HG02885 (cell line): ENCODE data around the gene KCNJ10.

Experiments
- ATAC-seq: cut with Tn5 transposase; IDR thresholded peaks from one replicate; pipeline ENCODE4 v1.9.1; 2021; ENCODE audit warnings: mild to moderate bottlenecking; ENCODE audit not compliant: unreplicated experiment, poor library complexity

KCNJ10 gene

DNA sequence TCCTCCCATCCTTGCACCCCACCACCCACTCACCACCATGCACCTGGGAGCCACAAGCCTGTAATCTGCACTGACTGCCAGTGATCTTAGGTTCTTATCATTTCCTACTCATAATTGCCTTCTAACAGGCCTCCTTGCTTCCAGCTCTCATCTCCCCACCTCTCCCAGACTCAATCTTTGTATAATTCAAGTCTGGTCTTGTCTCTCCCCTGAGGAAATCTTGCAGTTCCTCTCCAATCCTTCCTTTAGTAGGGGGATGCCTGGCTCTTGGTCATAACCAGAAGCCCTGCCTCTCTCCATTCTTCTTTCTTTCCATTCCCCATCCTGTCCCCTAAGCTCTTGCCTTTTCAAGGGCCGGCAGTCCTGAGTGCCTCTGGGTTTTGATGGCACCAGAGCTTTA is 66.0 kb downstream of the KCNJ10 start:
- no peak for ATAC-seq

DNA sequence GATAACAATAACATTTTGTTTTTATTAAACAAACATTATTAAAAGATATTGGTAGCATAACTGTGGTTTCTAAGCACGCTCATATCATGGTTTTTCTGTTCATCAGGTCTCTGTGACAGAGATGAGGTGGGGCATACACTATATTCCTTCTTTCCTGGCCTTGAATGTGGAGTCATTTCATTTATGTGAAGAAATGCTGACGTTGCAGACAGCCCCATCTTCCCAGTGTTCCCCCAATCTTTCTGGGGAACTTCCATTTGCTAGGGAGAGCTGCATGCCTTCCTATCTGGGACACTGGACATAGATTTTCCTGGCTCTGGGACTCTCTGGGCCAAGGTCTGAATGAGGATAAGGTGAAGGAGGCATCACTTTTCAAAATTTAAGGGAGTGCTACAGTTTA is 68.5 kb downstream of the KCNJ10 start:
- no peak for ATAC-seq

DNA sequence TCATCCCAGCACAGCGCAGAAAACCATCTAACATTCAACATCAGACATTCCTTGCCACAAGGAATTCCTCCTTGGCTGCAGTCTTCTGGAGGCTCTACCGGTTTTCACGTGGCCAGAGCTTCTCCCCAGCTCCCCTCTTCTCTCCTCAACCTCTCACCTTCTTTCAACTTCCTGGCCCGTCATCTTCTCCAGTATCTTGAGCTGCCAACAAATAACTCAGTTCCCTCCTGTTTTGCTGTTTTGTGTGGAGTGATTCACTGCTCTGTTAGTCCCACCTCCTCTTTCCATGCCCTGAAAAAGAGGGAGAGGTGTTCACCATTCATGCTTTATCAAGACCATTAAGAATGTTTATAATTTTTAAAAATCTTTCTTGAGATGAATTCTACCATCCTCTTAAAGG is 70.8 kb downstream of the KCNJ10 start:
- no peak for ATAC-seq

DNA sequence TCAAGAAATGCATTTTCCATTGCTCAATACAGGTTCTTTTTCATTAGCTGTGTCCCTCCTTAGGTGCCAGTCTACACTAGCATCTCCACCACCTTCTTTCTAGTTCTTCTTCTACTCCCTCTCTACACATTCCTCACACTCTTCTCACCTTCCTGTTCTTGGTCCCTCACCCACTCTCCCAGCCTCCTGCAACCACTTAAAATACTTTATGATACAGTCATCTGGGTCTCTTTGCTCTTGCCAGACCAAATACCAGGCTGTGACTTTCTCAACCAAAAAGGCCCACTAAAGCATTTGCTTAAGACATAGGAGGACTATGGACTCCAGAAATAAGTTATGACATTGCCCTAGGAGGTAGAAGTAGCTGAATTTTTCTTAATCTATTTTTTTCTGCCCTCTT is 73.3 kb downstream of the KCNJ10 start:
- ATAC-seq: no peak

DNA sequence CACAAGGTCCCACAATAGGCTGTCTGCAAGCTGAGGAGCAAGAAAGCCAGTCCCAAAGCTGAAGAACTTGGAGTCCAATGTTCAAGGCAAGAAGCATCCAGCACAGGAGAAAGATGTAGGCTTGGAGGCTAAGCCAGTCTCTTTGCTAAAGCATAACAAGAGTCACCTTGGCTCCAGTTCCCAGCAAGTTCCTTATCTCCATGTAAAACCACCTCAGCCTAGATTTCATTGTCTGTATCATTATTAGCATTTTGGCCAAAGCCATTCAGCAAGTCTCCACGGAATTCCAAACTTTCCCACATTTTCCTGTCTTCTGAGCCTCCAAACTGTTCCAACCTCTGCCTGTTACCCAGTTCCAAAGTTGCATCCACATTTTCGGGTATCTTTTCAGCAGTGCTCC is 75.1 kb downstream of the KCNJ10 start:
- ATAC-seq: no peak

DNA sequence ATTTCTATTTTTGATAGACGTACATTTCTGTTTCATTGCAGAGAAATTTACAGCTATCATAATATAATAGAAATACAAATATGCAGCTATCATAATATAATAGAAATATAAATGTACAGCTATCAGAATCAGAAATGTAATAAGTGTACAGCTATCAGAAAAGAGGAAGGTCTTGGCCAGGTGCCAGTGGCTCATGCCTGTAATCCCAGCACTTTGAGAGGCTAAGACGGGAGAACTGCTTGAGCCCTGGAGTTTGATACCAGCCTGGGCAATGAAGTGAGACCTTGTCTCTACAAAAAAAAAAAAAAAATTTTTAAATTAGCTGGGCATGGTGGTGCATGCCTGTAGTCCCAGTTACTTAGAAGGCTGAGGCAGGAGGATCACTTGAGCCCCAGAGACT is 76.0 kb downstream of the KCNJ10 start:
- ATAC-seq: no peak

DNA sequence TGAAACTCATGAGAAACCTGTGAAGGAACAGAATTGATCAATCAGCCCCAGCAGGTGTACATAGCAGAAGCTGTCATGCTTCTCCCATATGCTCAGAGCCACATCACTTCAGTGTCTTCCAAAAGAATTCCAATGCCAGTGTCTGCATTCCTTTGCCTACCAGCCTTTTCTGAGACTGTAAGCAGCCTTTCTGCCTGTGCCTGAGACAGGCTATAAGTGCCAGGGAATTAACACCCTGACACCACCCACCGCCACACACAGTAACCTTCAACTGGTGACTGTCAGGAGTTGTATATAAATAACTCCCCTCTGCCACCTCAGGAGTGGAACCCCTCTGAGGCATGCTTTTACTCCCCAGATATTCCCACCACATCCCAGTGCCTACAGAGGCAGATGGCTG is 77.8 kb downstream of the KCNJ10 start:
- no peak for ATAC-seq

DNA sequence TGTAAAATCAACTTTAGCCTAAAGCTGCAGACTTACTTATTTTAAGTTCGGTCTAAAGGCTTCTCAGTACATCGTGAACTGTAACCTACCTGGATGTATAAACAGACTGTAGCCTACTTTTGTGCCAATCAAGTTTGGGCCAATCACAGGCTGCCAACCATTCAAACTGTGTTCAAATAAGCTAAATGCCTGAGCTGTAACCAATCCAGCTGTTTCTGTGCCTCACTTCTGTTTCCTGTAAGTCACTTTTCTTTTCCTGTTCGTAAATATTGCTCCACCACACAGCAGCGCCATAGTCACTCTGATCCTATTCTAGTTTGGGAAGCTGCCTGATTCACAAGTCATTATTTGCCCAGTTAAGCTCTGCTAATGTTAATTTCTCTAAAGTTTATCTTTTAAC is 78.4 kb downstream of the KCNJ10 start:
- no peak for ATAC-seq

DNA sequence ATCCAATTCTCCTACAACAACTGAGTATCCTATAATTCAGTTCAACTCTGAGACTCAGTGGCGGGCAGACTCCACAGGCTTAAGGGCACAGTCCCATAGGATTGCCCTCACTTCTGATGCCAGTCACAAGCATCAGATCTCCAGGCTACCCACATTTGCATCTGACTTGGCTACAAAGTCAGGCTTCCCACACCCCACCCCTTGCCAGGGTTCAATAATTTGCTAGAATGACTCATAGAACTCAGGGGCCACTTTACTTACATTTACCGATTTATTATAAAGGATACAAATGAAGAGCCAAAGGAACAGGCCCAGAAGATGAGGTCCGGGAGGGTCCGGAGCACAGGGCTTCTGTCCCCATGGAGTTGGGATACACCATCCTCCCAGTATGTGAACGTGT is 80.0 kb downstream of the KCNJ10 start:
- no peak for ATAC-seq

DNA sequence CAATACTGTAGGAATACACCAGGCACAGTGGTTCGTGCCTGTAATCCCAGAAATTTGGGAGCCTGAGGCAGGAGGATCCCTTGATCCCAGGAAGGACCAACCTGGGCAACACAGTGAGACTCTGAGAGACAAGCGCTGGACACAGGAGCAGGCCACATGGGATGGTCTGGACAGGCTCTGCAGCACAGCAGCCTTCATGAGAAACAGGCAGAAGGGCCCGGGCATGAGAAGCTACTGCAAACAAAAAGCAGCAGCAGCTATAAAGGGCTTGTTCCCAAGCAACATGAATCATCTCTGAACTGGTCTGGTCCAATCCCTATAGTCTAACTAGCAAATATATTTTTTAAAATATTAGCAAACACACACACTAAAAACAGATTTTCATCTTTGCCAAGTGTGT is 80.4 kb downstream of the KCNJ10 start:
- no peak for ATAC-seq

DNA sequence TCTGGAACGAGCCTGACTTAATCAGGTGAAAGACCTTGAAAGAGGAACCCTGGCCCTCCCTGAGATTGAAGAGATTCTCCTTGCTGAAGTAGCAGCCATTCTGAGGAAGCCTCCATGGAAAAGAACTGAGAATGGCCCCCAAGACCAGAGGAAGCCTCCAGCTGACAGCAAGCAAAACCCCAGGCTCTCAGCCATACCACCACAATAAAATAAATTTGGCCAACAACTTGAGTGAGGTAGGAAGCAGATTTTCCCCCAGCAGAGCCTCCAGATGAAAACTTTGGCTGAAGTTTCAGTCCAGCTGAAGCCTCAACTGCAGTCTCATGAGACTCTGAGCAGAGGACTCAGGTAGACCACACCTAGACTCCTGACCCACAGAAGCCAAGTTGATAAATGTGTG is 82.0 kb downstream of the KCNJ10 start:
- no peak for ATAC-seq

DNA sequence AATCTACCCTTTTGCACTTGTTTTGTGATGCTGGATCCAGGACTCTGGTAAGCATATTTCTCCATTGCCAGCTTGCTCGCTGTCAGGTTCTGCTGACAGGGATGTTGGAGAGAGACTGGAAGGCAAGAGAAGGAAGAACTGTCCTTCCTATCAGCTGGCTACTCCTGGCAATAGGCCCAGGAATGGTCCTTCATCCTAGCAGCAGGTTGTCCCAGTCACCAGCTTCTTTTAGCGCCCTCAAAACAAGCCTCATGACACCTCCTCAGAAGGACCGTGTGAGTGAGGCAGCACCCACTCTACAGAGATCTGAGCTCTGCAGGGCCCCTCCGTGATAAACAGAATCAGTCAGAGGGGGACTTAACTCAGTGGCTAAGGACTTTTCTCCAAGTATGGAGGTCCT is 82.8 kb downstream of the KCNJ10 start:
- ATAC-seq: no peak

DNA sequence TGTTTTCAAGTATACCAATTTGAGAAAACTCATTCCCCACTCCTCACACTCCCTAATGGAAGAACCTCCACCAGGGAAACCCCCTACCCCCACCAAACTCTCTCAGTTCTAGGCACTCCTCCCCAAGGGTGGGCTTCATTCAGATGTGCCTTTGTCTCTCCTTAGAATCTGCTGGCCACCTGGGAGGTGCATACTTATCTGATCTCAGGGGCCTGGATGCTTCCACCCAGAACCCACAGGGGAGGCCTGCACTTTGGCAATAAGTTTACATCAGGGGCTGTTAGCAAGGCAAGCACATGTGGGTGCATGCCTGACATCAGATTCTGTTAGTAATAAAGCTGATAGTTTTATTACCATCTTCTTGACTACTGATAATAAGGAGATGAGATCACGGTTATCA is 83.4 kb downstream of the KCNJ10 start:
- no peak for ATAC-seq

DNA sequence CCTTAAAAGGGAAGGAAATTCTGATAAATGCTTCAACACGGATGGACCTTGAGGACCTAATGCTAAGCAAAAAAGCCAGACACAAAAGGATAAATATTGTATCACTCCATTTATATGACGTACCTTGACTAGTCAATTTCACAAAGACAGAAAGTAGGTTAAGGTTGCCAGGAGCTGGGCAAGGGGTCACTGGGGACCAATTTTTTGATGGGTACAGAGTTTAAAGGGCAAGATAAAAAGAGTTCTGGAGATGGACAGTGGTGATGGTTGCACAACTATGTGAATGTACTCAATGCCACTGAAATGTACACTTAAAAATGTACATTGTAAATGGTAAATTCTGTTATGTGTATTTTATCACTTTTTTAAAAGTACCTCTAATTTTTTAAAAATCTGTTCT is 83.9 kb downstream of the KCNJ10 start:
- no peak for ATAC-seq

DNA sequence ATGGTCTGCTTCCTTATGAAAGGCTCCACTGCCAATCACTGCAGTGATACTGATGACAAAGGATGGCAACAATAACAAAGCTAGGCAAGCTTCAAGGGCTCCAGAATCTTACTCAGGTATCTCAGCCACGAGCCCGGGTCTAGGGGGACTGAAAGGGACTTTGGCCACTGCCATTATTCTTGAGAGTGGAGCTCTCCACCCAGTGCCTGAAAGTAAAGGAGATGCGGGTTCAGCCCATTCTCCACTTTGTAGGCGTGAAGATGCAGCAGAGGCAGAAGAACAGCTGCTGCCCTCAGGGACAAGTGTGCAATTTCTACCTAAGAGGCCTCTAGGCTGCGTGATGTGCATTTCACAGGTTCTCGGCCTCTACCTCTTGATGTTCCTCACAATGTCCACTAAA is 84.5 kb downstream of the KCNJ10 start:
- ATAC-seq: no peak

DNA sequence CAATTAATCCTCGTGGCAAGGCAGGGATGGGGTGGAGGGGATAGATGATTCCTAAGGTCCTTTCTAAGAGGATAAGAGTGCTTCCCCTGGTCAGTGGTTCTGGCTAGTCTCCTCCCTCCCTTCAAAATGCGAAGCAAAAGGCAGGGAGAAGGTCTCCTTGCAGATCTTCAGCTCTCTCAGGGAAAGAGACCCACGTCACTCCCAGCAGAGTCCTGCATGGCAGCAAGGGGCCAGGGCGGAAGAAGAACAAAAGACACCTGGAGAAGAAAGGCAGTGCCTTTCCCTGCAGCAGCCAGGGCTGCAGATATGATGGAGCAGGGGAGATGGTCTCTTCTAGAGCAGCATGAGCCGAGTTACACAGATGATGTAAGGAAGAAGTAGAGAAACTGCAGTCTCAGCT is 86.3 kb downstream of the KCNJ10 start:
- no peak for ATAC-seq

DNA sequence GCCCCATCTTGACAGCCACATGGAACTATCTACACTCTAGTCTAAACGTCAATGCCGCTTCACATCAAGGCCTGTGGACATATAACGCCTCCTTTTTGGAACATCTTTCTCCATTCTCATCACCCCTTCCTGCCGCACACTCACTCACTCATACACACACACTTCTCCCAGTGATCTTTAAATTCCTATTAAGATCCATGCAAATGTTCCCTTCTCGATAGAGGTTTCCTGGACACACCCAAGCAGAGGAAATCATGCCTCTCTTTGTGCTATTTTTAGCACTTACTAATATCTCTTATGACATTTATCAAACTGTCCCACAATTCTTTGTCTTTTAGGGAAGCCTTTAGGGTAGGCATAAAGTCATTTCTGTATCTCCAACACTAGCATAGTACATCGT is 87.7 kb downstream of the KCNJ10 start:
- ATAC-seq: no peak

DNA sequence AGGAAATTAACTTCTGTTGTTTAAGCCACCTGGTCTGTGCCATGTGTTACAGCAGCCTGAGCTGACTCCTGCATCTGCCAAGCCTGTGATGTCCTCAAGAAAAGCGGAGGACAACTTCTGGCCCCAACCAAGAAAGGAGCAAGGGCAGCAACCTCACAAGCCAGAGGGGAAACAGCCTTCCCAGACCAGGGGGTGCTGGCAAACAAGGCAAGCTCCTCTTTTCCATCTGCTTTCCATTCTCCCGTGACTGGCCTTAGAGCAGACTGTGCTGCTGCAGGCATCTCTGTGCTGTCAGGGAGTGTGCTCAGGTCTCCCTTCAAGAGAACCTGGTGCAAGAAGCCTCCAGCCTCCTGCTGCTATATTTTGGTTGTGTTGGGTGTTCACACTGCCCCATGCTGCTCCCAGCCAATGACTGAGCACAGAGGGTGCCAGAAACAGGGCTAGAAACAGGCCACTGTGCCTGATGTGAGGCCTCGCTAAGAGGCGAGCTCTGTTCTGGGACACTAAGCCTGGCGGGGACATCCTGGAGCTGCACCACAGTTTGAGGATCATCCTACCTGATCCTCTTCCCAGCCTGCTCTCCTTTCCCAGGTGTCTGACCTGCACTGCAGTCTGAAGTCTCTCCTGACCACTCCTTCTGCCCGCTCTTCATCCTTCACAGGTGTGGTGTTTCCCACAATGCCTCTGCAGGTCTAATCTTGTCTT is 88.5 kb downstream of the KCNJ10 start:
- no peak for ATAC-seq

DNA sequence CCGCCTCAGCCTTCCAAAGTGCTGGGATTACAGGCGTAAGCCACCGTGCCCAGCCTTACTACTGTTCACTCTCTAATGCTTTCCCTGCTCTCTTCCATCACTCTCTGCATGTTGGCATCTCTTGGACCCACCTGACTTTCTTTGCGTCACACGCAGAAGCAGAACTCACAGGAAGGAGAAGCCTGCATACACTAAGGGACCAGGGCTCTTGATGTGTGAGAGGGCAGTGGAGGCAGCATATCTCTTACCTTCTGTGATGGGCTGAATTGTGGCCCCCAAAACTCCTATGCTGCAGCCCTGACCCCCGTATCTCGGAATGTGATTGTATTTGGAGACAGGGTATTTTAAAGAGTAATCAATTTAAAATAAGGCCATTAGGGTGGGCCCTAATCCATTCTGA is 89.2 kb downstream of the KCNJ10 start:
- no peak for ATAC-seq

DNA sequence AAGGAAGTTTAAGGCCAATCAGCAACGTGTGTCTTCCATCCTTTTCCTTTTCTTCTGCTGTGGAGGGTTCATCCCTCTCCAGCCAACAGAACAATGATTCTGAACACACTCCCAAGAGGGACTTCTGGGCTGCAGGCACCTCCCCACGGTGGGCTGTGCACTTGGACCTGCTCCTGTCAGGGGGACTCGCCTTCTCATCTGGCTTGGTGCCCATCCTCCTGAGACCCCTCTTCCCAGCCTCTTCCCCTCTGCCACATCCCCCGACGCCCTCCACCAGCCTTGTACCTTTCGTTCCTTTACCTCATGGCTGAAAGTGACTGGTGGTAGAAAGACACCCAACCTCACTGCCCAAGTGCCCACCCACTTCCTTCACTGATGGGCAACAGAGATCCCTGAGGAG is 89.9 kb downstream of the KCNJ10 start:
- no peak for ATAC-seq

DNA sequence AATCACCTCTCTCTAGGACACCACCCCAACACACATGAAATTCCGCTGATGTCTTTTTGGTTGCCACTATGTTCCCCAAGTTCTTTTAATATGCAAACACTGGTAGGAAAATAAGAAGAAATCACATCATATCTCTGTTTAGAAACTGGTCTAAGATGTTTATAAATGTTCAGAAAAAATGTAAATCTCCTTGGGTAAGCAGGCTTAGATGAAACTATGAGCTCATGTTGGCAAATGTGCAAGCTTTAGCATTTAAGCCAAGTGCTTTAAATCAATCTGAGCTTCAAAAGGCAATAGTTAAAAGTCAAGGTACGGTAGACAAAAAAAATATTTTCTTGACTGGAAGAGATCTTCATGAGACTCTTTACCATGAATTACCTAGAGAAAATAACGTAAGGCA is 90.7 kb downstream of the KCNJ10 start:
- ATAC-seq: no peak

DNA sequence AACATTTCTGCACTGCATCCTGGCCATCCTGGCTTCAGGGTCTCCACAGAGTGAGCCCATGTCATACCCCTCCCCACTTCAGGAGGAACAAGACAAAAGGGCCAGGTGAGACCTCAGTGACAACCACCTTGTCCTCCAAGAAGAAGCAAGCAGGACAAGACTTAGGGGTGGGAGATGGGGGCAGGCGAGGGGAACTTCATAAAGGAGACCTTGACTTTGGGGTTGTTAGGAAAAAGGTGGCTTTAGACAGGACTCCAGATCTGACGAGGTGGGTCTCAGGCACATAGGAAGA is 91.9 kb downstream of the KCNJ10 start:
- ATAC-seq: no peak
